Neural progenitor cell (in vitro differentiated cells): ENCODE results near the gene EAF2. TPM values are rescaled to one million over a fixed set of nuclear protein-coding genes. Genes with fewer than 3 reads are reported as not detected.

Experiments used
- DNase-seq: peaks from one replicate; pipeline ENCODE4 v3.0.0-alpha.2; 2016; ENCODE audit warnings: low spot score
- H2AFZ ChIP-seq: fragments of 200-600 bp; sonication (generic); replicated peaks from 2 replicates; pipeline ENCODE4 v1.6.1; 2016; ENCODE audit warnings: antibody characterized with exemption
- H3F3A ChIP-seq: fragments of 200-600 bp; sonication (generic); 2 replicates; pipeline ENCODE4 v1.6.1; 2016; ENCODE audit warnings: antibody characterized with exemption, low read depth
- H3K27ac ChIP-seq: fragments of 200-600 bp; sonication (generic); 2 replicates; pipeline ENCODE4 v1.5.1; 2016; ENCODE audit warnings: mild to moderate bottlenecking
- H3K27me3 ChIP-seq: fragments of 200-600 bp; sonication (generic); 2 replicates; pipeline ENCODE4 v1.6.1; 2016; ENCODE audit warnings: mild to moderate bottlenecking, moderate library complexity
- H3K36me3 ChIP-seq: fragments of 200-600 bp; sonication (generic); 2 replicates; pipeline ENCODE4 v1.5.1; 2016
- H3K4me1 ChIP-seq: fragments of 200-600 bp; sonication (generic); 2 replicates; pipeline ENCODE4 v1.6.1; 2016; ENCODE audit warnings: mixed run types
- H3K4me2 ChIP-seq: fragments of 200-600 bp; sonication (generic); 2 replicates; pipeline ENCODE4 v1.6.1; 2016
- H3K4me3 ChIP-seq: fragments of 200-600 bp; sonication (generic); 2 replicates; pipeline ENCODE4 v1.5.1; 2016
- H3K79me2 ChIP-seq: fragments of 200-600 bp; sonication (generic); 2 replicates; pipeline ENCODE4 v1.6.1; 2016; ENCODE audit warnings: low read depth
- H3K9ac ChIP-seq: fragments of 200-600 bp; sonication (generic); 2 replicates; pipeline ENCODE4 v1.6.1; 2016
- H3K9me3 ChIP-seq: fragments of 200-600 bp; sonication (generic); 2 replicates; pipeline ENCODE4 v1.5.1; 2016; ENCODE audit warnings: low read depth
- H4K20me1 ChIP-seq: fragments of 200-600 bp; sonication (generic); 2 replicates; pipeline ENCODE4 v1.6.1; 2016; ENCODE audit warnings: low read depth
- H3K27ac Mint-ChIP-seq: 3 replicates; pipeline ENCODE4 v1.8.0; 2021; ENCODE audit warnings: mixed read lengths
- H3K27me3 Mint-ChIP-seq: 2 replicates; pipeline ENCODE4 v1.8.0; 2022; ENCODE audit warnings: low read depth, mild to moderate bottlenecking, inconsistent platforms, moderate library complexity, mixed read lengths; ENCODE audit not compliant: insufficient read depth
- H3K36me3 Mint-ChIP-seq: 3 replicates; pipeline ENCODE4 v1.8.0; 2021; ENCODE audit warnings: mixed read lengths
- H3K4me1 Mint-ChIP-seq: 3 replicates; pipeline ENCODE4 v1.8.0; 2021; ENCODE audit warnings: mixed read lengths
- H3K4me3 Mint-ChIP-seq: 3 replicates; pipeline ENCODE4 v1.8.0; 2021; ENCODE audit warnings: mild to moderate bottlenecking, moderate library complexity, mixed read lengths
- H3K9me3 Mint-ChIP-seq: 3 replicates; pipeline ENCODE4 v1.8.0; 2020; ENCODE audit warnings: mixed read lengths
- CTCF ChIP-seq: fragments of 200-600 bp; sonication (generic); IDR thresholded peaks from 2 replicates; pipeline ENCODE4 v1.5.1; 2017; ENCODE audit warnings: antibody characterized with exemption, mild to moderate bottlenecking
- EZH2 ChIP-seq: fragments of 200-600 bp; sonication (generic); IDR thresholded peaks from 2 replicates; pipeline ENCODE4 v1.6.1; 2017; ENCODE audit warnings: antibody characterized with exemption, mild to moderate bottlenecking, moderate library complexity
- EZH2phosphoT487 ChIP-seq: fragments of 200-600 bp; sonication (generic); IDR thresholded peaks from 2 replicates; pipeline ENCODE4 v1.6.1; 2017; ENCODE audit warnings: antibody characterized with exemption
- total RNA-seq: library from RNA; depleted of rRNA; stranded (reverse); fragments of >200 nt; gene quantifications from 2 replicates; pipeline ENCODE4 v1.2.3, GENCODE V29; 2015; ENCODE audit warnings: low replicate concordance

Gene EAF2
- total RNA-seq, 1 donor from 2014 or later = 8.5 TPM

GRCh38 chr3:121803771-121804320 lies 31.2 kb upstream of the EAF2 start:
- no peak overlapping the region for H3K4me3 ChIP-seq
- no peak overlapping the region for H3K27ac ChIP-seq
- peaks cover 12% of the 10 kb centered on the region for H3K36me3 ChIP-seq
- no peaks in the 10 kb centered on the region for H3K79me2 ChIP-seq
- H3K4me1 Mint-ChIP-seq = no peaks in the 10 kb centered on the region
- no peak overlapping the region for H2AFZ ChIP-seq
- no peaks in the 10 kb centered on the region for H3K9me3 Mint-ChIP-seq
- no peak overlapping the region for H3K4me3 Mint-ChIP-seq
- no peaks in the 10 kb centered on the region for H4K20me1 ChIP-seq
- no peak overlapping the region for H3K27ac Mint-ChIP-seq
- no peaks in the 10 kb centered on the region for H3K27me3 ChIP-seq
- TF ChIP-seq CTCF (no peak), EZH2phosphoT487 (no peak), EZH2 (no peak)
- no peak for DNase-seq
- no peaks in the 10 kb centered on the region for H3K4me1 ChIP-seq
- H3K4me2 ChIP-seq = no peak overlapping the region
- peaks cover 10% of the 10 kb centered on the region for H3K36me3 Mint-ChIP-seq
- no peaks in the 10 kb centered on the region for H3F3A ChIP-seq
- H3K9ac ChIP-seq = no peak overlapping the region
- no peaks in the 10 kb centered on the region for H3K27me3 Mint-ChIP-seq
- no peaks in the 10 kb centered on the region for H3K9me3 ChIP-seq

GRCh38 chr3:121809249-121809648 lies 25.8 kb upstream of the EAF2 start:
- no peak overlapping the region for H2AFZ ChIP-seq
- Mint-ChIP-seq H3K27me3 (no peaks in the 10 kb centered on the region), H3K36me3 (peaks cover 21% of the 10 kb centered on the region), H3K27ac (no peak overlapping the region), H3K4me3 (no peak overlapping the region), H3K9me3 (peaks cover 4% of the 10 kb centered on the region), H3K4me1 (no peaks in the 10 kb centered on the region)
- H3K4me3 ChIP-seq = no peak overlapping the region
- peaks cover 11% of the 10 kb centered on the region for H3K36me3 ChIP-seq
- no peak overlapping the region for H3K4me2 ChIP-seq
- H3K9me3 ChIP-seq = no peaks in the 10 kb centered on the region
- TF ChIP-seq EZH2 (no peak), CTCF (no peak), EZH2phosphoT487 (no peak)
- H3K79me2 ChIP-seq = peaks cover 14% of the 10 kb centered on the region
- DNase-seq = no peak
- H3K27ac ChIP-seq = no peak overlapping the region
- H3K9ac ChIP-seq = no peak overlapping the region
- no peaks in the 10 kb centered on the region for H3K4me1 ChIP-seq
- no peaks in the 10 kb centered on the region for H3F3A ChIP-seq
- H3K27me3 ChIP-seq = no peaks in the 10 kb centered on the region
- H4K20me1 ChIP-seq = no peaks in the 10 kb centered on the region

GRCh38 chr3:121817753-121818152 lies 17.3 kb upstream of the EAF2 start:
- no peak overlapping the region for H3K4me2 ChIP-seq
- Mint-ChIP-seq H3K27me3 (peaks cover 3% of the 10 kb centered on the region), H3K9me3 (peaks cover 31% of the 10 kb centered on the region), H3K36me3 (peaks cover 72% of the 10 kb centered on the region), H3K4me3 (no peak overlapping the region), H3K27ac (no peak overlapping the region), H3K4me1 (no peaks in the 10 kb centered on the region)
- no peaks in the 10 kb centered on the region for H3K27me3 ChIP-seq
- H3K36me3 ChIP-seq = peaks cover 11% of the 10 kb centered on the region
- H2AFZ ChIP-seq = no peak overlapping the region
- H3K4me3 ChIP-seq = no peak overlapping the region
- H3F3A ChIP-seq = no peaks in the 10 kb centered on the region
- TF ChIP-seq EZH2phosphoT487 = no peak
- TF ChIP-seq CTCF = no peak
- TF ChIP-seq EZH2 = no peak
- no peaks in the 10 kb centered on the region for H3K4me1 ChIP-seq
- peaks cover 51% of the 10 kb centered on the region for H3K79me2 ChIP-seq
- H4K20me1 ChIP-seq = no peaks in the 10 kb centered on the region
- no peak overlapping the region for H3K27ac ChIP-seq
- no peaks in the 10 kb centered on the region for H3K9me3 ChIP-seq
- DNase-seq = no peak
- no peak overlapping the region for H3K9ac ChIP-seq
